ENCODE results near the gene BLACAT1.

- TF ChIP-seq POLR2A (IDR thresholded peaks at IDR 0.05) (no peak), CTCF (IDR thresholded peaks at IDR 0.05) (no peak)
Observed at GRCh38 chr1:205449254-205449749, 6.5 kb downstream of the BLACAT1 start.

Data from tibial nerve (tissue), 3 donors.